ENCODE data around the gene AKAP11. TPM values are rescaled to one million over a fixed set of nuclear protein-coding genes. Genes with fewer than 3 reads are reported as not detected.

The AKAP11 gene
- total and polyA plus RNA-seq, 2 experiments from 2014 or later: 4.3 to 21.6 TPM

- H3K36me3 Mint-ChIP-seq (ENCODE audit: low read depth): no peaks in the 10 kb centered on the region; the same call in 2 of the 3 replicates
- H3K9me3 Mint-ChIP-seq: peaks cover 8% of the 10 kb centered on the region
- H3K4me3 Mint-ChIP-seq: no peak overlapping the region
- Histone ChIP-seq H3K79me2 (replicated peaks; ENCODE audit: insufficient read depth) (no peaks in the 10 kb centered on the region), H3K9me2 (ENCODE audit: insufficient read depth) (peaks cover 9% of the 10 kb centered on the region; the same call in 1 of the 2 replicates), H3F3A (replicated peaks; ENCODE audit: low read depth) (no peaks in the 10 kb centered on the region), H3K27ac (ENCODE audit: low read depth) (no peak overlapping the region), H3K4me3 (no peak overlapping the region), H2AFZ (peak overlapping the region; percentile 91), H3K27me3 (ENCODE audit: insufficient read depth) (no peaks in the 10 kb centered on the region), H3K36me3 (ENCODE audit: insufficient read depth) (no peaks in the 10 kb centered on the region), H4K20me1 (replicated peaks; ENCODE audit: insufficient read depth) (no peaks in the 10 kb centered on the region), H3K4me1 (ENCODE audit: insufficient read depth) (no peaks in the 10 kb centered on the region; the same call in 1 of the 2 replicates), H3K4me2 (no peak overlapping the region)
- H3K27me3 Mint-ChIP-seq (ENCODE audit: insufficient read depth, low read depth, poor library complexity): peaks cover 3% of the 10 kb centered on the region
- no peak for ATAC-seq
- TF ChIP-seq POLR2AphosphoS5 (IDR thresholded peaks at IDR 0.05; ENCODE audit: low read depth): no peak
- no peak for TF ChIP-seq NANOG (IDR thresholded peaks at IDR 0.05; ENCODE audit: borderline replicate concordance)
- TF ChIP-seq CREB1 (CRISPR knock-in tag; IDR thresholded peaks at IDR 0.05; ENCODE audit: low read depth): no peak
- TF ChIP-seq ETS1 (IDR thresholded peaks at IDR 0.05): no peak
- no peak for TF ChIP-seq ZNF114 (CRISPR knock-in tag; IDR thresholded peaks at IDR 0.05)
- TF ChIP-seq ZNF462 (CRISPR knock-in tag; IDR thresholded peaks at IDR 0.05): no peak
- no peak for TF ChIP-seq REST (IDR thresholded peaks at IDR 0.05; ENCODE audit: unreplicated experiment)
- no peak for TF ChIP-seq CTCF (conservative IDR thresholded peaks at IDR 0.05; ENCODE audit: low read depth in 2 of 2)
- TF ChIP-seq STAT1 (IDR thresholded peaks at IDR 0.05; ENCODE audit: unreplicated experiment): no peak
- TF ChIP-seq EZH2 (IDR thresholded peaks at IDR 0.05; ENCODE audit: low read depth, unreplicated experiment): no peak
- TF ChIP-seq ZNF331 (CRISPR knock-in tag; IDR thresholded peaks at IDR 0.05; ENCODE audit: low read depth): no peak
- TF ChIP-seq EZH2phosphoT487 (IDR thresholded peaks at IDR 0.05; ENCODE audit: unreplicated experiment): no peak
- no peak for TF ChIP-seq JUNB (IDR thresholded peaks at IDR 0.05; ENCODE audit: unreplicated experiment)
- DNase-seq (ENCODE audit: low spot score): no peak
- peaks cover 8% of the 10 kb centered on the region; the same call in 2 of the 3 replicates for H3K4me1 Mint-ChIP-seq
- H3K27ac Mint-ChIP-seq: no peak overlapping the region
Observed at GRCh38 chr13:42259515-42259914, 12.4 kb upstream of the AKAP11 start.
